Measurements from ENCODE around the gene TEX261. TPM values are rescaled to one million over a fixed set of nuclear protein-coding genes. Genes with fewer than 3 reads are reported as not detected.

The TEX261 gene
- total RNA-seq, 4 donors from 2014 or later = 34.0 to 54.2 (median 38.7) TPM

- Histone ChIP-seq H3K27me3 (no peaks in the 10 kb centered on the region), H3K27ac (no peak overlapping the region), H3K4me1 (no peaks in the 10 kb centered on the region), H3K9me3 (no peaks in the 10 kb centered on the region), H3K4me3 (no peak overlapping the region), H3K36me3 (no peaks in the 10 kb centered on the region)
- intact Hi-C loops (cut with DNase I; ENCODE audit: low total_unique reads) (no loop called here), in situ Hi-C loops (cut with MboI; ENCODE audit: low sequenced_read_pairs in 4 of 4) (loop anchor here in 3 of 4 donors (10.0 to 25.0 kb wide), 2 partner anchors 75 to 153 kb away; partner anchors contain the start of gene FIGLA (in 1 of the 3))
- DNase-seq = no peak
- ATAC-seq = no peak
- no peak for TF ChIP-seq POLR2A (IDR thresholded peaks at IDR 0.05)
- TF ChIP-seq, protein P1, sequence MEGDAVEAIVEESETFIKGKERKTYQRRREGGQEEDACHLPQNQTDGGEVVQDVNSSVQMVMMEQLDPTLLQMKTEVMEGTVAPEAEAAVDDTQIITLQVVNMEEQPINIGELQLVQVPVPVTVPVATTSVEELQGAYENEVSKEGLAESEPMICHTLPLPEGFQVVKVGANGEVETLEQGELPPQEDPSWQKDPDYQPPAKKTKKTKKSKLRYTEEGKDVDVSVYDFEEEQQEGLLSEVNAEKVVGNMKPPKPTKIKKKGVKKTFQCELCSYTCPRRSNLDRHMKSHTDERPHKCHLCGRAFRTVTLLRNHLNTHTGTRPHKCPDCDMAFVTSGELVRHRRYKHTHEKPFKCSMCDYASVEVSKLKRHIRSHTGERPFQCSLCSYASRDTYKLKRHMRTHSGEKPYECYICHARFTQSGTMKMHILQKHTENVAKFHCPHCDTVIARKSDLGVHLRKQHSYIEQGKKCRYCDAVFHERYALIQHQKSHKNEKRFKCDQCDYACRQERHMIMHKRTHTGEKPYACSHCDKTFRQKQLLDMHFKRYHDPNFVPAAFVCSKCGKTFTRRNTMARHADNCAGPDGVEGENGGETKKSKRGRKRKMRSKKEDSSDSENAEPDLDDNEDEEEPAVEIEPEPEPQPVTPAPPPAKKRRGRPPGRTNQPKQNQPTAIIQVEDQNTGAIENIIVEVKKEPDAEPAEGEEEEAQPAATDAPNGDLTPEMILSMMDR (IDR thresholded peaks at IDR 0.05 in 4 of 5, conservative IDR thresholded peaks at IDR 0.05 in 1 of 5) = no peak
These were observed 54.7 kb downstream of the TEX261 start for GRCh38 chr2:70939839-70940580.

GRCh38 chr2:70939001-70939838 is 55.5 kb downstream of the TEX261 start:
- no peak for ATAC-seq
- Histone ChIP-seq H3K27ac (no peak overlapping the region), H3K27me3 (no peaks in the 10 kb centered on the region), H3K4me1 (no peaks in the 10 kb centered on the region), H3K9me3 (no peaks in the 10 kb centered on the region), H3K4me3 (no peak overlapping the region), H3K36me3 (no peaks in the 10 kb centered on the region)
- intact Hi-C loops (cut with DNase I; ENCODE audit: low total_unique reads) (no loop called here), in situ Hi-C loops (cut with MboI; ENCODE audit: low sequenced_read_pairs in 4 of 4) (loop anchor here in 1 of 4 donors (25.0 kb wide), 1 partner anchor 152 kb away; the partner anchor contains the start of gene FIGLA)
- no peak for DNase-seq
- TF ChIP-seq, protein P1 (IDR thresholded peaks at IDR 0.05 in 4 of 5, conservative IDR thresholded peaks at IDR 0.05 in 1 of 5) = no peak
- TF ChIP-seq POLR2A (IDR thresholded peaks at IDR 0.05) = no peak

DNA sequence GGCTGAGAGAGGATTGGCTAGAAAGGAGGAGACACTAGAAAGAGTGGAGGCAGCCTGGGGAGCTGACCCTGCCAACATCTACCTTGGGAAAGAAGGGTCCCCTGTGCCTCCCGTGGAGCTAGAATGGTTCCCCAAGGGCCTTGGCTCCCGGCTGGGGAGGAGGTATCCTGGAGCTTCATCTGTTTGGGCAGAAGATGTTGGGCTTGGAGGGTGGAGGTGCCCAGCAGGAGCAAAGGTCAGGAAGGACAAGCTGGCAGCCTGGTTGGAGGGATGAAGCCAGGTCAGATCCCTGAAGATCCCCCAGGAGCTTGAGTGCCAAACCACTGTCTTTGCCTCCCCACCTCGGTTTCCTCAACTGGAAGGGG is 56.1 kb downstream of the TEX261 start:
- no peak for ATAC-seq
- in situ Hi-C loops (cut with MboI; ENCODE audit: low sequenced_read_pairs in 4 of 4) (loop anchor here in 1 of 4 donors (25.0 kb wide), 1 partner anchor 151 kb away; the partner anchor contains the start of gene FIGLA), intact Hi-C loops (cut with DNase I; ENCODE audit: low total_unique reads) (no loop called here)
- Histone ChIP-seq H3K27me3 (no peaks in the 10 kb centered on the region), H3K4me1 (no peaks in the 10 kb centered on the region), H3K4me3 (no peak overlapping the region), H3K27ac (no peak overlapping the region), H3K36me3 (no peaks in the 10 kb centered on the region), H3K9me3 (no peaks in the 10 kb centered on the region)
- TF ChIP-seq, protein P1 (IDR thresholded peaks at IDR 0.05 in 4 of 5, conservative IDR thresholded peaks at IDR 0.05 in 1 of 5) = no peak
- TF ChIP-seq POLR2A (IDR thresholded peaks at IDR 0.05) = no peak
- no peak for DNase-seq

- TF ChIP-seq POLR2A (IDR thresholded peaks at IDR 0.05) = no peak
- TF ChIP-seq, protein P1 (IDR thresholded peaks at IDR 0.05 in 4 of 5, conservative IDR thresholded peaks at IDR 0.05 in 1 of 5) = no peak
- Histone ChIP-seq H3K36me3 (no peaks in the 10 kb centered on the region), H3K4me1 (no peaks in the 10 kb centered on the region), H3K27ac (no peak overlapping the region), H3K27me3 (no peaks in the 10 kb centered on the region), H3K9me3 (no peaks in the 10 kb centered on the region), H3K4me3 (no peak overlapping the region)
- ATAC-seq (no peak), DNase-seq (no peak)
- in situ Hi-C loops (cut with MboI; ENCODE audit: low sequenced_read_pairs in 4 of 4) (loop anchor here in 1 of 4 donors (25.0 kb wide), 1 partner anchor 151 kb away; the partner anchor contains the start of gene FIGLA), intact Hi-C loops (cut with DNase I; ENCODE audit: low total_unique reads) (no loop called here)
These were observed 56.6 kb downstream of the TEX261 start for GRCh38 chr2:70937866-70938585.
